Natural killer cell (primary cell): ENCODE data around the gene BCAS3. TPM values are rescaled to one million over a fixed set of nuclear protein-coding genes. Genes with fewer than 3 reads are reported as not detected.
"Not testable (repeated sequence)": the region's sequence is repeated elsewhere in the genome, so short reads cannot be mapped to it uniquely, and the experiment has no call there.

Experiments used
- ATAC-seq, 3 donors: fragments of 150-1000 bp in 2 of 3; fragments of 200-7000 bp in 1 of 3; cut with Tn5 transposase; 1 replicate in 1 of 3; 2 replicates in 2 of 3; pipeline ENCODE4 v1.10.0; 2021; ENCODE audit warnings: mild to moderate bottlenecking in 2 of 3, moderate library complexity in 2 of 3
- DNase-seq, 2 donors: peaks; one replicate each; pipeline versions ENCODE4 v3.0.0 to v3.0.0-alpha.2; 2013 to 2021; ENCODE audit warnings: mixed read lengths in 1 of 2
- H3K27ac ChIP-seq: one replicate; pipeline ENCODE4 v1.5.1; 2013; ENCODE audit warnings: mild to moderate bottlenecking, low read length
- H3K27me3 ChIP-seq: one replicate; pipeline ENCODE4 v1.6.1; 2013; ENCODE audit warnings: low read length; ENCODE audit not compliant: control insufficient read depth, insufficient read depth
- H3K36me3 ChIP-seq: one replicate; pipeline ENCODE4 v1.6.1; 2013; ENCODE audit warnings: low read length; ENCODE audit not compliant: control insufficient read depth, insufficient read depth
- H3K4me1 ChIP-seq: one replicate; pipeline ENCODE4 v1.6.1; 2013; ENCODE audit warnings: low read length; ENCODE audit not compliant: control insufficient read depth, insufficient read depth
- H3K4me3 ChIP-seq: one replicate; pipeline ENCODE4 v1.5.1; 2013; ENCODE audit warnings: low read length
- H3K9me3 ChIP-seq: one replicate; pipeline ENCODE4 v1.6.1; 2013; ENCODE audit warnings: low read length; ENCODE audit not compliant: control insufficient read depth, insufficient read depth
- H3K27ac Mint-ChIP-seq, 2 donors: one replicate each; pipeline ENCODE4 v1.8.0; 2022; ENCODE audit warnings: mild to moderate bottlenecking in 2 of 2, mixed read lengths in 2 of 2, moderate library complexity in 1 of 2
- H3K27me3 Mint-ChIP-seq, 2 donors: one replicate each; pipeline ENCODE4 v1.8.0; 2022; ENCODE audit warnings: low read depth in 2 of 2, mixed read lengths in 2 of 2
- H3K36me3 Mint-ChIP-seq: one replicate; pipeline ENCODE4 v1.8.0; 2022; ENCODE audit warnings: mixed read lengths
- H3K4me1 Mint-ChIP-seq, 2 donors: one replicate each; pipeline ENCODE4 v1.8.0; 2022; ENCODE audit warnings: mixed read lengths in 2 of 2
- H3K4me3 Mint-ChIP-seq: one replicate; pipeline ENCODE4 v1.8.0; 2022; ENCODE audit warnings: mild to moderate bottlenecking, moderate library complexity, mixed read lengths
- H3K9me3 Mint-ChIP-seq, 2 donors: one replicate each; pipeline ENCODE4 v1.8.0; 2022; ENCODE audit warnings: mixed read lengths in 2 of 2
- WGBS: methylation state at CpG from one replicate; pipeline ENCODE4 v1.1.7; 2013; ENCODE audit warnings: missing lambda C conversion rate; ENCODE audit not compliant: insufficient coverage; 5-methylcytosine and 5-hydroxymethylcytosine counted together
- intact Hi-C: fragments of 100-400 bp; cut with micrococcal nuclease; formaldehyde crosslinking; loops from one replicate; pipeline ENCODE4 v1.14.2; 2022
- total RNA-seq, 4 donors: library from RNA; stranded (reverse); fragments of 120-200 nt in 1 of 4; gene quantifications; one replicate each; pipeline versions ENCODE4 v1.2.3 to v1.2.4, GENCODE V29; 2013 to 2022
- TF ChIP-seq, protein P1 (sequence below): fragments of 200-600 bp; IDR thresholded peaks from one replicate; pipeline ENCODE4 v1.8.0; 2022; ENCODE audit warnings: antibody characterized with exemption

BCAS3 gene
- total RNA-seq, 3 donors from 2014 or later (not counting 1 experiment from before 2014, with no cell fraction given), result 60.5 to 87.8 (median 72.0) TPM

DNA sequence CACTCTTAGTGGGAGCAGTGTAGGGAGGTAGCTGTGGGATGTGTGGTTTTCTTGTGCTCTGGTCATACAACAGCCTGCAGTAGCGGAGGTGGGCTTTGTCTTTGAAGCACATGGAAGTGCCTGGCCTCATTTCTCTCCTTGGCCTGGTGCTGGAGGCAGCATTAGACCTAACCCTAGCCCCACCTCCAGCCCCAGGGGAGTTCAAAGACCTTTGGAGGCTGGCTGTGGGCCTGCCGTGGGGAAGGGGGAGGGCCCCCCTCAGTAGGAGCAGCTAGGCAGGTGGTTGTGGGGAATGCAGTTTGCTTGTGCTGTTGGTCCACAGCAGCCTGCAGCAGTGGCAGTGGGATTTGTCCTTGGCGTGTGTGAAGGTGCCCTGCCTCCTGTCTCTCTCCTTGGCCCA, 91.7 kb downstream of the BCAS3 start:
- no peak for ATAC-seq
- H3K27me3 ChIP-seq, result no peaks in the 10 kb centered on the region

DNA sequence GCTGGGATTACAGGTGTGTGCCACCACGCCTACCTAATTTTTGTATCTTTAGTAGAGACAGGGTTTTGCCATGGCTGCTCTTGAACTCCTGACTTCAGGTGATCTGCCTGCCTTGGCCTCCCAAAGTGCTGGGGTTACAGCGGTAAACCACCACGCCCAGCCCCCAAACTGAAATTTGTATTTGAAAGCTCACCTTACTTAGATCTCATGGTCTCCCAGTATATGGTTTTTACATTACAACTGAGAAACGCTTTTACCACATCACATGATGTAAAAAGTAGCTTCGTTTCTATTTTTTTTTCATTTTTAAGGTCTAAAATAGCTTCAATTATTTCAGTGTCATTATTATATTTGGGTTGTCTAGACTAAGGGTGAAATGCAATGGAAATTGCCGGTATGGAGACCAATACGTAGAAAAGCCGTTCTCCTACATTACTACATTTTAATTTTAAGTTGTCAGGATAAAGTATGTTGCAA, 93.3 kb downstream of the BCAS3 start:
- intact Hi-C loops, result no loop called here
- peaks cover 7% of the 10 kb centered on the region for H3K4me1 ChIP-seq
- WGBS, result 97% methylated on average over 4 of the region's 8 CpGs
- no peak overlapping the region for H3K4me3 Mint-ChIP-seq
- no peaks in the 10 kb centered on the region for H3K36me3 ChIP-seq
- DNase-seq (no peak), ATAC-seq (no peak)
- no peak overlapping the region for H3K27ac ChIP-seq
- H3K36me3 Mint-ChIP-seq, result no peaks in the 10 kb centered on the region
- TF ChIP-seq, protein P1, sequence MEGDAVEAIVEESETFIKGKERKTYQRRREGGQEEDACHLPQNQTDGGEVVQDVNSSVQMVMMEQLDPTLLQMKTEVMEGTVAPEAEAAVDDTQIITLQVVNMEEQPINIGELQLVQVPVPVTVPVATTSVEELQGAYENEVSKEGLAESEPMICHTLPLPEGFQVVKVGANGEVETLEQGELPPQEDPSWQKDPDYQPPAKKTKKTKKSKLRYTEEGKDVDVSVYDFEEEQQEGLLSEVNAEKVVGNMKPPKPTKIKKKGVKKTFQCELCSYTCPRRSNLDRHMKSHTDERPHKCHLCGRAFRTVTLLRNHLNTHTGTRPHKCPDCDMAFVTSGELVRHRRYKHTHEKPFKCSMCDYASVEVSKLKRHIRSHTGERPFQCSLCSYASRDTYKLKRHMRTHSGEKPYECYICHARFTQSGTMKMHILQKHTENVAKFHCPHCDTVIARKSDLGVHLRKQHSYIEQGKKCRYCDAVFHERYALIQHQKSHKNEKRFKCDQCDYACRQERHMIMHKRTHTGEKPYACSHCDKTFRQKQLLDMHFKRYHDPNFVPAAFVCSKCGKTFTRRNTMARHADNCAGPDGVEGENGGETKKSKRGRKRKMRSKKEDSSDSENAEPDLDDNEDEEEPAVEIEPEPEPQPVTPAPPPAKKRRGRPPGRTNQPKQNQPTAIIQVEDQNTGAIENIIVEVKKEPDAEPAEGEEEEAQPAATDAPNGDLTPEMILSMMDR, result no peak
- no peak overlapping the region for H3K27ac Mint-ChIP-seq
- H3K4me1 Mint-ChIP-seq, result peaks cover 23 to 28% of the 10 kb centered on the region in 2 donors
- no peaks in the 10 kb centered on the region for H3K27me3 ChIP-seq
- H3K4me3 ChIP-seq, result no peak overlapping the region
- no peaks in the 10 kb centered on the region for H3K9me3 ChIP-seq
- no peaks in the 10 kb centered on the region for H3K9me3 Mint-ChIP-seq
- H3K27me3 Mint-ChIP-seq, result no peaks in the 10 kb centered on the region

More for the DNA sequence above, 91.7 kb downstream of the BCAS3 start:
- Histone ChIP-seq H3K36me3 (no peaks in the 10 kb centered on the region), H3K4me1 (peaks cover 7% of the 10 kb centered on the region), H3K4me3 (no peak overlapping the region), H3K9me3 (no peaks in the 10 kb centered on the region), H3K27ac (no peak overlapping the region)
- Mint-ChIP-seq H3K27ac (no peak overlapping the region), H3K27me3 (no peaks in the 10 kb centered on the region), H3K4me3 (no peak overlapping the region), H3K9me3 (no peaks in the 10 kb centered on the region), H3K36me3 (no peaks in the 10 kb centered on the region), H3K4me1 (peaks cover 21 to 44% of the 10 kb centered on the region in 2 donors)
- intact Hi-C loops, result no loop called here
- TF ChIP-seq, protein P1, result no peak
- no peak for DNase-seq
- WGBS, result 62% methylated on average over 3 of the region's 3 CpGs

GRCh38 chr17:60771621-60772020, 94.0 kb downstream of the BCAS3 start:
- H3K36me3 ChIP-seq, H3K36me3 Mint-ChIP-seq, DNase-seq, intact Hi-C loops, H3K27ac Mint-ChIP-seq, H3K4me1 ChIP-seq, ATAC-seq, H3K27me3 Mint-ChIP-seq, H3K4me3 ChIP-seq, H3K4me3 Mint-ChIP-seq, H3K9me3 Mint-ChIP-seq, H3K9me3 ChIP-seq, H3K27me3 ChIP-seq, H3K27ac ChIP-seq: not testable (repeated sequence)
- WGBS, result 100% methylated on average over 2 of the region's 5 CpGs
- H3K4me1 Mint-ChIP-seq, result peaks cover 20 to 21% of the 10 kb centered on the region in 2 donors

DNA sequence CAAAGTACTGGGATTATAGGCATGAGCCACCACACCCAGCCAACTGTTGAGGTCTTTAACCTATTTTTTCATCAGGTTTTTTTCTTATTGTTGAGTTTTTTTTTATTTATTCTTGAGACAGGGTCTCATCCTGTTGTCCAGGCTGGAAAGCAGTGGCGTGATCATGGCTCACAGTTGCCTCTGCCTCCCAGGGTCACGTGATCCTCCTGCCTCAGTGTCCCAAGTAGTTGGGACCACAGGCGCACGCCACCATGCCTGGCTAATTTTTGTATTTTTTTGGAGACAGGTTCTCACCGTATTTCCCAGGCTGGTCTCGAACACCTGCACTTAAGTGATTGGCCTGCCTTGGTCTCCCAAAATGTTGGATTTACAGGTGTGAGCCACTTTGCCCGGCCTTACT, 95.9 kb downstream of the BCAS3 start:
- DNase-seq, result no peak
- Mint-ChIP-seq H3K27me3 (no peaks in the 10 kb centered on the region), H3K4me1 (peaks cover 10 to 19% of the 10 kb centered on the region in 2 donors), H3K9me3 (no peaks in the 10 kb centered on the region), H3K27ac (no peak overlapping the region), H3K4me3 (no peak overlapping the region), H3K36me3 (no peaks in the 10 kb centered on the region)
- TF ChIP-seq, protein P1, result no peak
- H3K4me3 ChIP-seq, result no peak overlapping the region
- ATAC-seq, result no peak
- no peaks in the 10 kb centered on the region for H3K27me3 ChIP-seq
- H3K27ac ChIP-seq, result no peak overlapping the region
- H3K9me3 ChIP-seq, result no peaks in the 10 kb centered on the region
- H3K4me1 ChIP-seq, result no peaks in the 10 kb centered on the region
- intact Hi-C loops, result no loop called here
- WGBS, result 97% methylated on average over 7 of the region's 7 CpGs
- no peaks in the 10 kb centered on the region for H3K36me3 ChIP-seq
